CD14-positive monocyte (primary cell): ENCODE results near the gene MEF2D. TPM values are rescaled to one million over a fixed set of nuclear protein-coding genes. Genes with fewer than 3 reads are reported as not detected.

Experiments used
- DNase-seq, 3 donors: peaks; one replicate each; pipeline ENCODE4 v3.0.0-alpha.2; 2011 to 2022
- H2AFZ ChIP-seq: 2 replicates; pipeline ENCODE4 v1.6.0; 2012; ENCODE audit warnings: mild to moderate bottlenecking, low read depth, low read length, inconsistent platforms; ENCODE audit not compliant: insufficient read depth, poor library complexity, severe bottlenecking
- H3K27ac ChIP-seq, 2 donors: 1 replicate in 1 of 2; 2 replicates in 1 of 2; pipeline ENCODE4 v1.5.1; 2012 to 2013; ENCODE audit warnings: low read length in 2 of 2, control low read depth in 1 of 2, inconsistent platforms in 1 of 2, low read depth in 1 of 2, mild to moderate bottlenecking in 1 of 2
- H3K27me3 ChIP-seq, 2 donors: one replicate each; pipeline versions ENCODE4 v1.6.0 to v1.6.1; 2011 to 2013; ENCODE audit warnings: low read length in 2 of 2; ENCODE audit not compliant: control insufficient read depth in 2 of 2, insufficient read depth in 2 of 2
- H3K36me3 ChIP-seq, 2 donors: replicated peaks in 1 of 2; 1 replicate in 1 of 2; 2 replicates in 1 of 2; pipeline versions ENCODE4 v1.5.1 to v1.6.1; 2012 to 2013; ENCODE audit warnings: low read length in 2 of 2, control low read depth in 1 of 2, inconsistent platforms in 1 of 2, mild to moderate bottlenecking in 1 of 2; ENCODE audit not compliant: insufficient read depth in 2 of 2, control insufficient read depth in 1 of 2
- H3K4me1 ChIP-seq, 2 donors: 1 replicate in 1 of 2; 2 replicates in 1 of 2; pipeline versions ENCODE4 v1.5.1 to v1.6.1; 2012 to 2013; ENCODE audit warnings: low read length in 2 of 2, control low read depth in 1 of 2, inconsistent platforms in 1 of 2, mild to moderate bottlenecking in 1 of 2, moderate library complexity in 1 of 2; ENCODE audit not compliant: insufficient read depth in 2 of 2, control insufficient read depth in 1 of 2
- H3K4me2 ChIP-seq: replicated peaks from 2 replicates; pipeline ENCODE3; 2012; ENCODE audit warnings: low read length, moderate library complexity, mild to moderate bottlenecking; ENCODE audit not compliant: poor library complexity, severe bottlenecking; ENCODE audit errors: extremely low read depth
- H3K4me3 ChIP-seq, 3 experiments: fragments of 200-600 bp in 1 of 3; sonication (generic) in 1 of 3; replicated peaks in 1 of 3; 1 replicate in 2 of 3; 2 replicates in 1 of 3; pipeline ENCODE4 v1.5.1; 2011 to 2013; ENCODE audit warnings: low read length in 3 of 3, mild to moderate bottlenecking in 3 of 3, control low read depth in 2 of 3, low read depth in 2 of 3, inconsistent platforms in 1 of 3, moderate library complexity in 1 of 3
- H3K79me2 ChIP-seq: 2 replicates; pipeline ENCODE4 v1.6.0; 2012; ENCODE audit warnings: mild to moderate bottlenecking, control low read depth, inconsistent platforms, low read length, moderate library complexity; ENCODE audit not compliant: insufficient read depth
- H3K9ac ChIP-seq: 2 replicates; pipeline ENCODE4 v1.6.0; 2017; ENCODE audit warnings: low read length, mild to moderate bottlenecking; ENCODE audit not compliant: insufficient read depth, poor library complexity, severe bottlenecking
- H3K9me3 ChIP-seq, 2 donors: replicated peaks in 1 of 2; 1 replicate in 1 of 2; 2 replicates in 1 of 2; pipeline versions ENCODE4 v1.5.1 to v1.6.1; 2012 to 2013; ENCODE audit warnings: low read length in 2 of 2, control low read depth in 1 of 2; ENCODE audit not compliant: control insufficient read depth in 1 of 2, insufficient read depth in 1 of 2
- H4K20me1 ChIP-seq: 2 replicates; pipeline ENCODE4 v1.6.0; 2012; ENCODE audit warnings: mild to moderate bottlenecking, low read length, control low read depth, moderate library complexity; ENCODE audit not compliant: insufficient read depth
- H3K27ac Mint-ChIP-seq, 7 donors: one replicate each; pipeline ENCODE4 v1.8.0; 2020; ENCODE audit warnings: mild to moderate bottlenecking in 7 of 7, mixed read lengths in 7 of 7, moderate library complexity in 6 of 7, inconsistent platforms in 2 of 7
- H3K27me3 Mint-ChIP-seq, 3 donors: one replicate each; pipeline ENCODE4 v1.8.0; 2021 to 2022; ENCODE audit warnings: low read depth in 3 of 3, mild to moderate bottlenecking in 3 of 3, mixed read lengths in 3 of 3, moderate library complexity in 3 of 3, inconsistent platforms in 1 of 3
- H3K36me3 Mint-ChIP-seq, 2 donors: one replicate each; pipeline ENCODE4 v1.8.0; 2020; ENCODE audit warnings: mixed read lengths in 2 of 2, inconsistent platforms in 1 of 2, mild to moderate bottlenecking in 1 of 2
- H3K4me1 Mint-ChIP-seq: one replicate; pipeline ENCODE4 v1.8.0; 2020; ENCODE audit warnings: mild to moderate bottlenecking, mixed read lengths
- H3K4me3 Mint-ChIP-seq, 2 donors: one replicate each; pipeline ENCODE4 v1.8.0; 2020; ENCODE audit warnings: mild to moderate bottlenecking in 2 of 2, mixed read lengths in 2 of 2, moderate library complexity in 1 of 2
- H3K9me3 Mint-ChIP-seq, 7 donors: one replicate each; pipeline ENCODE4 v1.8.0; 2020 to 2022; ENCODE audit warnings: mixed read lengths in 7 of 7, mild to moderate bottlenecking in 6 of 7, moderate library complexity in 6 of 7, inconsistent platforms in 2 of 7
- WGBS: methylation state at CpG from one replicate; pipeline ENCODE4 v1.1.5; 2013; ENCODE audit warnings: missing lambda C conversion rate; ENCODE audit not compliant: insufficient coverage; 5-methylcytosine and 5-hydroxymethylcytosine counted together
- intact Hi-C, 2 donors: fragments of 100-400 bp; cut with micrococcal nuclease; formaldehyde crosslinking; loops; one replicate each; pipeline versions ENCODE4 v1.15.0 to v1.15.1; 2023
- polyA plus RNA-seq, 3 donors: library from polyadenylated mRNA; depleted of rRNA in 1 of 3; unstranded in 2 of 3; stranded (reverse) in 1 of 3; fragments of 300-500 nt in 2 of 3; fragments of >200 nt in 1 of 3; fragmentation: Illumina TruSeq in 2 of 3; gene quantifications; 1 replicate in 2 of 3; 2 replicates in 1 of 3; pipeline ENCODE4 v1.2.3, GENCODE V29; 2012 to 2021
- TF ChIP-seq, protein P1 (sequence below): fragments of 200-600 bp; IDR thresholded peaks from one replicate; pipeline ENCODE4 v1.8.0; 2022; ENCODE audit warnings: antibody characterized with exemption, mild to moderate bottlenecking

The MEF2D gene
- polyA plus RNA-seq, 3 donors: 4.5 to 66.4 (median 8.0) TPM

DNA sequence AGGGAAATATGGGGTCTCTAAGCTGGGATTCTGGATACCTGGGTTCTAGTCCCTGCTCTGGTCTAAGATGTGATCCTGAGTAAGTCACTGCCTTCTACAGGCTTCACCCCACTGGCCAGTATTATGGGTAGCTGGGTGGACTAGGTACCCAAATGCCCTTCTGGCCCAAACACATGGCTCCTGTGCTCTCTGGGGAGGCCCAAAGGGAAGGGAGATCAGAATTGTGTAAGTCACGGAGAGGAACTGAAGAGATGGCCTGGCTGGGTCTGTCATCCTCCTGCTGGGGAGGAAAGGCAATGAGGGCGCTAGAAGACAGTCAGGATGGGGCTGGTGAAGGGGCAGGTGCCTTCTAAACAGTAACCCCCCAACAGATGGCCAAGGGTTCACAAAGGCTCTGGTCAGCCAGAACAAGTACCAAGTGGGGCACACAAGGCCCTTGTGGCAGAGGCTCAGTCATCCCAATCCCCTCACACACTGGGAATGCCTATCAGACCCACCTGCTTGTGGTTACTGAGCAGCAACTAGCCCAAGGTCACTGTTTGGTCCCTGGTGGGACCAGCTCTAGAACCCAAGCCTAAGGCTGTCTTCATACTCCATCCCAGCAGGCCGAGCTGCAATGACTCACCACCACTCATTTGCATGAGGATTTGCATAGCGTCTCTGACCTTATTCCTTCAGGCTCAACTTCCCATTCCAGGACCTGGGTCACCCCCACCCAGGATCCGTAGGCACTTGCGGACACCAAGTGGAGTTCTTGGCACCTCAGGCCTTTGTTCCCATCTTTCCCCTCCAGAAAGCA lies 9.2 kb downstream of the MEF2D start:
- no peaks in the 10 kb centered on the region for H3K27me3 ChIP-seq
- no peak overlapping the region for H2AFZ ChIP-seq
- TF ChIP-seq, protein P1, sequence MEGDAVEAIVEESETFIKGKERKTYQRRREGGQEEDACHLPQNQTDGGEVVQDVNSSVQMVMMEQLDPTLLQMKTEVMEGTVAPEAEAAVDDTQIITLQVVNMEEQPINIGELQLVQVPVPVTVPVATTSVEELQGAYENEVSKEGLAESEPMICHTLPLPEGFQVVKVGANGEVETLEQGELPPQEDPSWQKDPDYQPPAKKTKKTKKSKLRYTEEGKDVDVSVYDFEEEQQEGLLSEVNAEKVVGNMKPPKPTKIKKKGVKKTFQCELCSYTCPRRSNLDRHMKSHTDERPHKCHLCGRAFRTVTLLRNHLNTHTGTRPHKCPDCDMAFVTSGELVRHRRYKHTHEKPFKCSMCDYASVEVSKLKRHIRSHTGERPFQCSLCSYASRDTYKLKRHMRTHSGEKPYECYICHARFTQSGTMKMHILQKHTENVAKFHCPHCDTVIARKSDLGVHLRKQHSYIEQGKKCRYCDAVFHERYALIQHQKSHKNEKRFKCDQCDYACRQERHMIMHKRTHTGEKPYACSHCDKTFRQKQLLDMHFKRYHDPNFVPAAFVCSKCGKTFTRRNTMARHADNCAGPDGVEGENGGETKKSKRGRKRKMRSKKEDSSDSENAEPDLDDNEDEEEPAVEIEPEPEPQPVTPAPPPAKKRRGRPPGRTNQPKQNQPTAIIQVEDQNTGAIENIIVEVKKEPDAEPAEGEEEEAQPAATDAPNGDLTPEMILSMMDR: no peak
- H3K36me3 Mint-ChIP-seq: peaks cover 37 to 38% of the 10 kb centered on the region in 2 donors
- H3K4me3 ChIP-seq: peak overlapping the region in 1 of 3 experiments; percentile 60
- peaks cover 0 to 3% (median 2%) of the 10 kb centered on the region in 3 donors for H3K27me3 Mint-ChIP-seq
- H3K27ac ChIP-seq: peak overlapping the region; percentile 77 to 98
- peak; percentile 58 to 88 (median 78) for DNase-seq
- peaks cover 92 to 100% of the 10 kb centered on the region in 2 donors for H3K4me1 ChIP-seq
- H3K9me3 Mint-ChIP-seq: peaks cover 0 to 1% (median 0%) of the 10 kb centered on the region in 7 donors
- intact Hi-C loops: loop anchor here (5.0 to 10.0 kb wide), 3 partner anchors 36 to 81 kb away; partner anchors contain the start of gene IQGAP3 (in 1 of the 2)
- 0% methylated on average over 2 of the region's 6 CpGs for WGBS
- H3K9me3 ChIP-seq: no peaks in the 10 kb centered on the region
- H3K4me3 Mint-ChIP-seq: peak overlapping the region; percentile 72 to 84
- H3K27ac Mint-ChIP-seq: peak overlapping the region; percentile 92 to 95 (median 94)
- H3K36me3 ChIP-seq: peaks cover 3 to 18% of the 10 kb centered on the region in 2 donors
- H4K20me1 ChIP-seq: peaks cover 100% of the 10 kb centered on the region
- H3K9ac ChIP-seq: peak overlapping the region; percentile 21
- H3K4me2 ChIP-seq: peak overlapping the region; percentile 57
- peaks cover 99% of the 10 kb centered on the region for H3K4me1 Mint-ChIP-seq
- peaks cover 100% of the 10 kb centered on the region for H3K79me2 ChIP-seq

DNA sequence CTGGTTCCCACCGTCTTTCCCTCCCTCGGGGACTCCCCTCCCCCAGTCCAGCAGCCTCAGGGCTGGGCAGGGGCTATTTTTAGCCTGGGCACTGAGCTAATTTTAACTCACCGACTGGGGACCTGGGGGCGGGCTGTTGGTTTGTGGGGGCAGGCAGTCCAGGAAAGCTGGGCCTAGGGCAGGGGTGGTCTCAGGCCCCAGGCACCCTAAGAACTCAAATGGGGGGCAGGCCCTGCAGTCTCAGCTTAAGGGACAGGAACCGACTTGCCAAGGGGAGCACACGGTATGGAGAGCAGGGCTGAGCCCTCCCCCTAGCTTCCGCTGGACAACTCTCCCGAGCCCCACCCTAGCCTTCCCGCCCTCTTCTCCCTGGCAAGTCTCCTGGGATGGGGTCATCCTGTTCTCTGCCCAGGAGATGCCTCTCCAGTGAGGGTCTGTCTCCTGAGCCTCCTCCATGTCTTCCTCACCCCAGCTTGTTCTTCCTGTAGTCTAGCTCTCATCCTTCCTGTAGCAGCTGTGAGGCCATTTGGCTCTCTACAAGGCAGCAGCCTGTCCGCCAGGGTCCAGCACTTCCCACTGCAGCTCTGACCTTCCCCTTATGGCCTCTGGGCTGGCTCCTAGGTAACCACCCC lies 10.1 kb downstream of the MEF2D start:
- H3K9me3 ChIP-seq: no peaks in the 10 kb centered on the region
- no peak overlapping the region for H2AFZ ChIP-seq
- peak overlapping the region; percentile 33 for H3K9ac ChIP-seq
- Mint-ChIP-seq H3K4me3 (peak overlapping the region; percentile 72 to 84), H3K9me3 (peaks cover 0 to 1% (median 0%) of the 10 kb centered on the region in 7 donors), H3K36me3 (peaks cover 33 to 36% of the 10 kb centered on the region in 2 donors), H3K27ac (peak overlapping the region; percentile 92 to 95 (median 94)), H3K4me1 (peaks cover 98% of the 10 kb centered on the region), H3K27me3 (peaks cover 0 to 3% (median 2%) of the 10 kb centered on the region in 3 donors)
- peaks cover 88 to 98% of the 10 kb centered on the region in 2 donors for H3K4me1 ChIP-seq
- peak overlapping the region; percentile 57 for H3K4me2 ChIP-seq
- peak; percentile 44 to 60 (median 58) for DNase-seq
- peaks cover 100% of the 10 kb centered on the region for H4K20me1 ChIP-seq
- TF ChIP-seq, protein P1: no peak
- peak overlapping the region; percentile 77 to 98 for H3K27ac ChIP-seq
- peaks cover 100% of the 10 kb centered on the region for H3K79me2 ChIP-seq
- under 1% methylated on average over 7 of the region's 10 CpGs for WGBS
- intact Hi-C loops: loop anchor here (5.0 to 10.0 kb wide), 3 partner anchors 37 to 82 kb away; partner anchors contain the start of gene IQGAP3 (in 1 of the 2)
- no peaks in the 10 kb centered on the region for H3K27me3 ChIP-seq
- peaks cover 3 to 24% of the 10 kb centered on the region in 2 donors for H3K36me3 ChIP-seq
- H3K4me3 ChIP-seq: peak overlapping the region in 1 of 3 experiments; percentile 60
